ENCODE data around the gene HS6ST3. TPM values are rescaled to one million over a fixed set of nuclear protein-coding genes. Genes with fewer than 3 reads are reported as not detected.

Gene HS6ST3
- total and polyA plus RNA-seq, 8 donors: 0.65 to 3.4 (median 1.8) TPM

DNA sequence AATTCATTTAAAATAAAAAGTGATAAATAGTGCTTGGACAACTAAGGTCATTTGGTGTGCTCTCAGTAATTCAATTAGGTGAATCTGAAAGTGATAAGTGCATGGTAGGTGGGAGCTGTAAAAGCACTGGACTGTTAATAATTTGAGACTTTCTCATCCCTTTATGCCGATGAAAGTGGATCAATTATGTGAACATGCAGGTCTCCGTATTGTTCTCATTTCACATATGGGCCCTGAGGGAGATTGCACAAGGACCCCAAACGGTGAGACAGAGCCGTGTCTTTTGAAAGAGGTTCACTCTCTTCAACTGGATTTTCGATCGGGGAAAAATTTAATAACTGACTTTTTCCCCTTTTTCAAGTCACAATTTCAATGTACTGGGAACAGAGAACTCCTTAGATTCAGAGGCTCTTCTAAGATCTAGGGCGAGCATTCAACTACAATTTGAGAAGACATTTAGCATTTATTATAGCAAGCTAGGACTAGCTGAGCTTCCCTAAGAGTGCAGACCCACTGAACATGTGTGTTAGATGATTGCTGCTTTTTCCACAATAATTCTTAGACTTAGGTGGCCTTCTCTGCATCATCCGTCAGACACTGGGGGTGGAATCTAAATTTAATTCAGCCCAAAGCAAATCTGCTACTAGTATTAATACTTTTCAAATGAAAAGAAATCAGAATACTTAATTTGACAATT lies 556.8 kb downstream of the HS6ST3 start:
- peaks cover 0 to 3% (median 0%) of the 10 kb centered on the region in 3 donors for H3K4me1 ChIP-seq
- H3K9me3 ChIP-seq: no peaks in the 10 kb centered on the region
- 84 to 85% methylated on average over 8 of the region's 8 CpGs for WGBS, 2 donors
- FAIRE-seq: no peak
- no peak overlapping the region for H3K4me3 ChIP-seq
- no peak overlapping the region for H3K27ac ChIP-seq
- DNase-seq: no peak
- no peak for TF ChIP-seq CTCF (IDR thresholded peaks at IDR 0.05)
- intact Hi-C loops (cut with DNase I): no loop called here
- no peaks in the 10 kb centered on the region for H3K27me3 ChIP-seq
- H3K36me3 ChIP-seq: no peaks in the 10 kb centered on the region
- no peak for ATAC-seq

- no peak overlapping the region for H3K4me3 ChIP-seq
- 74 to 81% methylated on average over 3 of the region's 3 CpGs for WGBS, 2 donors
- H3K36me3 ChIP-seq: no peaks in the 10 kb centered on the region
- no peak for DNase-seq
- no peaks in the 10 kb centered on the region for H3K27me3 ChIP-seq
- no peak for FAIRE-seq
- H3K27ac ChIP-seq: no peak overlapping the region
- no peak for TF ChIP-seq CTCF (IDR thresholded peaks at IDR 0.05)
- H3K4me1 ChIP-seq: peaks cover 0 to 3% (median 0%) of the 10 kb centered on the region in 3 donors
- intact Hi-C loops (cut with DNase I): no loop called here
- H3K9me3 ChIP-seq: no peaks in the 10 kb centered on the region
- ATAC-seq: no peak
Observed at GRCh38 chr13:96650301-96650886, 560.5 kb downstream of the HS6ST3 start.

GRCh38 chr13:96651598-96651997 lies 561.7 kb downstream of the HS6ST3 start:
- no peak for ATAC-seq
- no peaks in the 10 kb centered on the region for H3K9me3 ChIP-seq
- no peak overlapping the region for H3K4me3 ChIP-seq
- intact Hi-C loops (cut with DNase I): no loop called here
- no peaks in the 10 kb centered on the region for H3K36me3 ChIP-seq
- no peak for DNase-seq
- FAIRE-seq: no peak
- peaks cover 0 to 3% (median 0%) of the 10 kb centered on the region in 3 donors for H3K4me1 ChIP-seq
- 18 to 19% methylated on average over 1 of the region's 1 CpG for WGBS, 2 donors
- no peaks in the 10 kb centered on the region for H3K27me3 ChIP-seq
- no peak overlapping the region for H3K27ac ChIP-seq
- TF ChIP-seq CTCF (IDR thresholded peaks at IDR 0.05): no peak

DNA sequence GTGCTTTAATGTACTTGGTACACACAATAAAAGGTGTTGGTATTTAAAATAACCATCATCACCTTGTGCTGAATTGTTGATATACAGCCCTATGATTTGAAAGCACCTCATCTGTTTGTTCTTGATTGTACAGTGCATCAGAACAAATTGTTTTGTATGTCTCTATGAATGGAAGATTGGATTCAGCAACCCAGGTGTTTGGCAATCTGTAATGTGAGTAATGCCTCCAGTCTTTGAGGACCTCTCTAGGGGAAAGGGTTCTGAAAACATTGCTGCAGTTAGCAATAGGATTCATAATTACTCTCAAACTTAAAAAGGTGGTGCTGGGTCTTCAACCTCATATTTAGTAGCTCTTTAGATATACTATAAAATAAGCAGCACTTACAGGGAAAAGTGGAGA lies 562.6 kb downstream of the HS6ST3 start:
- Histone ChIP-seq H3K27ac (no peak overlapping the region), H3K4me1 (peaks cover 0 to 3% (median 0%) of the 10 kb centered on the region in 3 donors), H3K9me3 (no peaks in the 10 kb centered on the region), H3K4me3 (no peak overlapping the region), H3K36me3 (no peaks in the 10 kb centered on the region), H3K27me3 (no peaks in the 10 kb centered on the region)
- no peak for ATAC-seq
- FAIRE-seq: no peak
- no peak for DNase-seq
- no peak for TF ChIP-seq CTCF (IDR thresholded peaks at IDR 0.05)
- intact Hi-C loops (cut with DNase I): no loop called here

DNA sequence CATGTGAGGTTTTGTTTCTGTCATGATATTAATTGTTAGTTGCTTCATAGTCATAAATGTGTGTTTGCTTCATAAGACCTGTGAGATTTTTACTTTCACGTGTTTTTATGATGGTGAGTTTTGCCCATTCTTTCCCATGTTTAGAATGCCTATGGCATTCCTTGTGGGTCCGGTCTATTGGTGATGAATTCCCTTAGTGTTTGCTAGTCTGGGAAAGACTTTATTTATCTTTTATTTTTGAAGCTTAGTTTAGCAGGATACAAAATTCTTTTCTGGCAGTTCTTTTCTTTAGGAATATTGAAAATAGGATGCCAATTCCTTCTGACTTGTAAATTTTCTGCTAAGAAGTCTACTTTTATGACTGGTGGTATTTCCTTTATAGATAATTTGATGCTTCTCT lies 571.7 kb downstream of the HS6ST3 start:
- H3K36me3 ChIP-seq: no peaks in the 10 kb centered on the region
- TF ChIP-seq CTCF (IDR thresholded peaks at IDR 0.05): no peak
- FAIRE-seq (no peak), DNase-seq (no peak), ATAC-seq (no peak)
- intact Hi-C loops (cut with DNase I): no loop called here
- H3K4me1 ChIP-seq: no peaks in the 10 kb centered on the region
- no peaks in the 10 kb centered on the region for H3K9me3 ChIP-seq
- WGBS, 2 donors: 86 to 89% methylated on average over 2 of the region's 2 CpGs
- H3K27ac ChIP-seq: no peak overlapping the region
- H3K27me3 ChIP-seq: no peaks in the 10 kb centered on the region
- H3K4me3 ChIP-seq: no peak overlapping the region
